ENCODE results near the gene NFATC2. TPM values are rescaled to one million over a fixed set of nuclear protein-coding genes. Genes with fewer than 3 reads are reported as not detected.
"Not testable (repeated sequence)": the region's sequence is repeated elsewhere in the genome, so short reads cannot be mapped to it uniquely, and the experiment has no call there.

Gene NFATC2
- total RNA-seq, 4 donors from 2014 or later, result 8.8 to 15.6 (median 13.0) TPM

DNA sequence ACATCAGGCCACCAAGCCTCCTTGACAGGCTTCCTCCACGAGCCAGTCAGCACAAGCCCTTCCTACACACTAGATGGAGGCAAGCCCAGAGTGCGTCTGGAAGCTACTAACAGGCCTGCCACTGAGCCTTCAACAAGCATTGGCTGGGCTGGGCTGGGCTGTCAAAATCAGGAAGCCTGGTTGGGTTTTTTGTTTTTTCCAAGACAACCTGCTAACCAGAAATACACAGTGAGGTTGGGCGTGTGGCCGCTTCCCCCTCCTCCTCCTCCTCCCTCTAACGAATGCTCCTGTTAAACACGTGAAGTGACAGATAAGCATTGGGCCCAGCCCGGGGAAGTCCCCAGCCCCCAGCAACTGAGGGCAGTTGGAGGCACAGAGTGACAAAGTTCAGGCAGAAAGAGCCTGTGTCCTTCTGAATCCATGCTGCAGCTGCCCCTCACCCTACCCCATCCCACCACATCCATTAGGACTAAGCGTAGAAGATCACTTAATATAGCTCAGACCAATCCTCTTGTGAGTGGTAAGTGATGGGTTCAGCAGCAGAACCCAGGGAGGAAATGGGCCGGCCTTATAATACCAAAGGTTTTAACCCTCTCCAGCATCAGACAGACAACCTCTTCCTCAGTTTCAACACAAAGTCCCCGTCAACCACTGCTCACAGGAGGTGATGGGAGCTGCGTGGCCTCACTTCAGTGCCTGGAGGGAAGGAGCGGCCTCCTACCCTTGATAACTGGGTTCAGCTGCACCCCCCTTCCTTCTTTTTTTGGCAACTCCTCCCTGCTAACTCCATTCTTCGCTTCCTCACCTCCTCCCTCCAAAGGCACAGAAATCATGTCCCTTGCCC lies 1.1 kb downstream of the NFATC2 start:
- H3K4me1 ChIP-seq, result peaks cover 31 to 38% (median 38%) of the 10 kb centered on the region in 4 donors
- H3K4me3 ChIP-seq, result peak overlapping the region; percentile 52 to 70 (median 54)
- 17% methylated on average over 13 of the region's 13 CpGs for WGBS
- intact Hi-C loops (cut with DNase I), result no loop called here
- H3K27me3 ChIP-seq, result no peaks in the 10 kb centered on the region
- TF ChIP-seq EP300 (IDR thresholded peaks at IDR 0.05) (no peak), POLR2AphosphoS5 (IDR thresholded peaks at IDR 0.05) (peak; percentile 41 to 75)
- H3K9me3 ChIP-seq, result peaks cover 0 to 4% (median 0%) of the 10 kb centered on the region in 4 donors
- DNase-seq (ENCODE audit: extremely low spot score), result peak; percentile 94
- H3K36me3 ChIP-seq, result no peaks in the 10 kb centered on the region
- H3K27ac ChIP-seq (replicated peaks in 1 of 4), result peak overlapping the region; percentile 71 to 85 (median 76)

- intact Hi-C loops (cut with DNase I), result no loop called here
- peaks cover 0 to 4% (median 0%) of the 10 kb centered on the region in 4 donors for H3K9me3 ChIP-seq
- DNase-seq (ENCODE audit: extremely low spot score), result no peak
- H3K36me3 ChIP-seq, result no peaks in the 10 kb centered on the region
- H3K4me1 ChIP-seq, result peaks cover 33 to 40% (median 39%) of the 10 kb centered on the region in 4 donors
- peak overlapping the region in 2 of 4 donors; percentile 1 to 52 for H3K4me3 ChIP-seq
- H3K27ac ChIP-seq (replicated peaks in 1 of 4), result peak overlapping the region; percentile 71 to 85 (median 76)
- TF ChIP-seq, protein P1, sequence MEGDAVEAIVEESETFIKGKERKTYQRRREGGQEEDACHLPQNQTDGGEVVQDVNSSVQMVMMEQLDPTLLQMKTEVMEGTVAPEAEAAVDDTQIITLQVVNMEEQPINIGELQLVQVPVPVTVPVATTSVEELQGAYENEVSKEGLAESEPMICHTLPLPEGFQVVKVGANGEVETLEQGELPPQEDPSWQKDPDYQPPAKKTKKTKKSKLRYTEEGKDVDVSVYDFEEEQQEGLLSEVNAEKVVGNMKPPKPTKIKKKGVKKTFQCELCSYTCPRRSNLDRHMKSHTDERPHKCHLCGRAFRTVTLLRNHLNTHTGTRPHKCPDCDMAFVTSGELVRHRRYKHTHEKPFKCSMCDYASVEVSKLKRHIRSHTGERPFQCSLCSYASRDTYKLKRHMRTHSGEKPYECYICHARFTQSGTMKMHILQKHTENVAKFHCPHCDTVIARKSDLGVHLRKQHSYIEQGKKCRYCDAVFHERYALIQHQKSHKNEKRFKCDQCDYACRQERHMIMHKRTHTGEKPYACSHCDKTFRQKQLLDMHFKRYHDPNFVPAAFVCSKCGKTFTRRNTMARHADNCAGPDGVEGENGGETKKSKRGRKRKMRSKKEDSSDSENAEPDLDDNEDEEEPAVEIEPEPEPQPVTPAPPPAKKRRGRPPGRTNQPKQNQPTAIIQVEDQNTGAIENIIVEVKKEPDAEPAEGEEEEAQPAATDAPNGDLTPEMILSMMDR (IDR thresholded peaks at IDR 0.05), result no peak
- TF ChIP-seq POLR2AphosphoS5 (IDR thresholded peaks at IDR 0.05), result no peak
- TF ChIP-seq POLR2A (IDR thresholded peaks at IDR 0.05; ENCODE audit: low read depth), result no peak
- TF ChIP-seq EP300 (IDR thresholded peaks at IDR 0.05), result no peak
- 51% methylated on average over 6 of the region's 6 CpGs for WGBS
- H3K27me3 ChIP-seq, result no peaks in the 10 kb centered on the region
Observed at GRCh38 chr20:51540580-51540979, 1.9 kb downstream of the NFATC2 start.

- DNase-seq (ENCODE audit: extremely low spot score); H3K27ac ChIP-seq (replicated peaks in 1 of 4); H3K27me3 ChIP-seq; intact Hi-C loops (cut with DNase I); H3K36me3 ChIP-seq; H3K9me3 ChIP-seq; H3K4me3 ChIP-seq: not testable (repeated sequence)
- H3K4me1 ChIP-seq, result peaks cover 33 to 45% (median 39%) of the 10 kb centered on the region in 4 donors
- 87% methylated on average over 7 of the region's 7 CpGs for WGBS
Observed at GRCh38 chr20:51540074-51540473, 2.4 kb downstream of the NFATC2 start.

DNA sequence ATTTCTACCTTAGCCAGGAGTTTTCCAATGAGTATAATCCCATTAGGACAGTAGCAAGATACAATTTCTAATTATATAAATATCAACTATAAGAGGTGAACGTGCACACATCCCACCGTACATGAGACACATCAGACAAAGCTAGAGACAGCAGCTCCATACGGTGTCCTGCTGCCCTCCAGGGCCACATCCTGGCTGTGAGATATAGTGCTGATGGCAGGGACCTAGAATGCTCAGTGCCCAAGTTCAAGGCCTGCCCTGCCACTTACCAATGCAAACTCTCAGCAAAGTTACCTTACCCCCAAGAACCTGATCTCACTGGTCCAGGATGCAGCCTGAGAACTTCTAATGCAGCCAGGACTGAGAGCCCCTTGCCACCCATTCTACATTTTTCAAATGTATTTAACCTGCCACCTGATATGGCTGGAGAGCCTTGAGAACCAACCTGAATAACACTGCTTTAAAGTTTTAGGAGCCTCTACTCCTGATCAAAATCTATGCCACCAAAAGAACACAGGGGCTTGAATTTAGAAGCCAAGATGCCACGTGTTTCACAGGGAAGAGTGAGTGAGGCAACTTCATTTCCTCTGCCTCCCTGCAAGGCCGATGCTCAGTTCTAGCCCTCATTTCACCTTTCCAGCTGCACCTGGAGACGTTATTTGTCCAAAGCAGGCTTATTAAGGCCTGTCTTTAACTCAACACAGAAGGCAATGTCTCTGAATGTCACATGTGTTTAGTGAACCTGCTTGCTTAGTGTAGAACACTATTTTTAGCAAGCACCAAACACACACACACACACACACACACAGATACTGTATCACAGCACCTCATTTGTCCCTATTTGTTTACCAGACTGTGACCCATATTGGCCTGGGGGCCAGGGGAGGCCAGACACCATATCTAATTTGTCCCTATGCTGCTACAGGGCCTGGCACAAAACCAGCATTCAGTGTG lies 6.1 kb downstream of the NFATC2 start:
- Histone ChIP-seq H3K4me3 (no peak overlapping the region), H3K27ac (replicated peaks in 1 of 4) (no peak overlapping the region), H3K27me3 (no peaks in the 10 kb centered on the region), H3K36me3 (no peaks in the 10 kb centered on the region), H3K4me1 (peaks cover 31 to 52% (median 41%) of the 10 kb centered on the region in 4 donors), H3K9me3 (peaks cover 0 to 4% (median 0%) of the 10 kb centered on the region in 4 donors)
- TF ChIP-seq, protein P1 (IDR thresholded peaks at IDR 0.05), result no peak
- TF ChIP-seq EP300 (IDR thresholded peaks at IDR 0.05), result no peak
- no peak for TF ChIP-seq POLR2A (IDR thresholded peaks at IDR 0.05; ENCODE audit: low read depth)
- TF ChIP-seq POLR2AphosphoS5 (IDR thresholded peaks at IDR 0.05), result no peak
- intact Hi-C loops (cut with DNase I), result no loop called here
- no peak for DNase-seq (ENCODE audit: extremely low spot score)
- 78% methylated on average over 6 of the region's 6 CpGs for WGBS

- peaks cover 24 to 52% (median 34%) of the 10 kb centered on the region in 4 donors for H3K4me1 ChIP-seq
- H3K36me3 ChIP-seq, result no peaks in the 10 kb centered on the region
- TF ChIP-seq, protein P1 (IDR thresholded peaks at IDR 0.05), result no peak
- no peak for TF ChIP-seq POLR2A (IDR thresholded peaks at IDR 0.05; ENCODE audit: low read depth)
- TF ChIP-seq EP300 (IDR thresholded peaks at IDR 0.05), result no peak
- no peak for TF ChIP-seq POLR2AphosphoS5 (IDR thresholded peaks at IDR 0.05)
- H3K27ac ChIP-seq (replicated peaks in 1 of 4), result no peak overlapping the region
- H3K9me3 ChIP-seq, result peaks cover 0 to 4% (median 0%) of the 10 kb centered on the region in 4 donors
- no peak for DNase-seq (ENCODE audit: extremely low spot score)
- H3K4me3 ChIP-seq, result no peak overlapping the region
- 93% methylated on average over 2 of the region's 2 CpGs for WGBS
- intact Hi-C loops (cut with DNase I), result no loop called here
- H3K27me3 ChIP-seq, result no peaks in the 10 kb centered on the region
Observed at GRCh38 chr20:51535674-51536073, 6.8 kb downstream of the NFATC2 start.

All from esophagus muscularis mucosa (tissue), 4 donors.